WTC11 (cell line): ENCODE measurements around the gene RPRD1A.

Experiments used
- CREB1 ChIP-seq: sonication (generic); formaldehyde crosslinking; IDR thresholded peaks from 2 replicates; pipeline ENCODE4 v1.8.0; 2023; ENCODE audit warnings: mild to moderate bottlenecking, missing genetic modification reagents
- CTCF ChIP-seq: fragments of 200-600 bp; IDR thresholded peaks from 2 replicates; pipeline ENCODE4 v1.8.0; 2022; ENCODE audit warnings: antibody characterized with exemption
- JUN ChIP-seq: sonication (generic); formaldehyde crosslinking; IDR thresholded peaks from 2 replicates; pipeline ENCODE4 v1.8.0; 2023; ENCODE audit warnings: mild to moderate bottlenecking, missing genetic modification reagents
- MYBL2 ChIP-seq: sonication (generic); formaldehyde crosslinking; IDR thresholded peaks from 2 replicates; pipeline ENCODE4 v1.8.1; 2023; ENCODE audit warnings: mild to moderate bottlenecking, moderate library complexity, missing genetic modification reagents
- NR3C1 ChIP-seq: sonication (generic); formaldehyde crosslinking; conservative IDR thresholded peaks from 2 replicates; pipeline ENCODE4 v1.8.1; 2023; ENCODE audit warnings: low read depth, mild to moderate bottlenecking, missing genetic modification reagents
- TCF7 ChIP-seq: sonication (generic); formaldehyde crosslinking; IDR thresholded peaks from 2 replicates; pipeline ENCODE4 v1.8.0; 2022; ENCODE audit warnings: mild to moderate bottlenecking, low read depth, missing genetic modification reagents, moderate library complexity
- USF2 ChIP-seq: sonication (generic); formaldehyde crosslinking; IDR thresholded peaks from 2 replicates; pipeline ENCODE4 v1.8.1; 2023; ENCODE audit warnings: mild to moderate bottlenecking, missing genetic modification reagents, moderate library complexity
- ZBTB21 ChIP-seq: sonication (generic); formaldehyde crosslinking; IDR thresholded peaks from 2 replicates; pipeline ENCODE4 v1.8.1; 2023; ENCODE audit warnings: mild to moderate bottlenecking, missing genetic modification reagents, borderline replicate concordance
- ZMAT4 ChIP-seq: fragments of 250-450 bp; sonication (Bioruptor Pico); IDR thresholded peaks from 2 replicates; pipeline ENCODE4 v1.9.0; 2021; ENCODE audit warnings: mild to moderate bottlenecking
- ZNF232 ChIP-seq: sonication (generic); formaldehyde crosslinking; IDR thresholded peaks from 2 replicates; pipeline ENCODE4 v1.8.0; 2022; ENCODE audit warnings: mild to moderate bottlenecking, missing genetic modification reagents
- TF ChIP-seq, protein P1 (sequence below): sonication (generic); formaldehyde crosslinking; conservative IDR thresholded peaks from 2 replicates; pipeline ENCODE4 v1.8.1; 2022; ENCODE audit warnings: mild to moderate bottlenecking, missing genetic modification reagents

GRCh38 chr18:36088256-36088655 lies 20.9 kb upstream of the RPRD1A start:
- TF ChIP-seq CTCF (no peak), ZNF232 (CRISPR knock-in tag) (no peak), TCF7 (CRISPR knock-in tag) (no peak), USF2 (CRISPR knock-in tag) (no peak), CREB1 (CRISPR knock-in tag) (no peak), ZBTB21 (CRISPR knock-in tag) (no peak), ZMAT4 (CRISPR knock-in tag) (no peak), MYBL2 (CRISPR knock-in tag) (no peak), JUN (CRISPR knock-in tag) (no peak), NR3C1 (CRISPR knock-in tag) (no peak)
- TF ChIP-seq, protein P1, sequence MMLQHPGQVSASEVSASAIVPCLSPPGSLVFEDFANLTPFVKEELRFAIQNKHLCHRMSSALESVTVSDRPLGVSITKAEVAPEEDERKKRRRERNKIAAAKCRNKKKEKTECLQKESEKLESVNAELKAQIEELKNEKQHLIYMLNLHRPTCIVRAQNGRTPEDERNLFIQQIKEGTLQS (CRISPR knock-in tag): no peak
